Mononuclear cell (primary cell): Measurements from ENCODE around the gene LDLRAD2. TPM values are rescaled to one million over a fixed set of nuclear protein-coding genes. Genes with fewer than 3 reads are reported as not detected.
"Not testable (repeated sequence)": the region's sequence is repeated elsewhere in the genome, so short reads cannot be mapped to it uniquely, and the experiment has no call there.

Experiments
- H3K27me3 ChIP-seq: 2 replicates; pipeline ENCODE4 v1.6.0; 2011; ENCODE audit warnings: low read length, control low read depth; ENCODE audit not compliant: insufficient read depth
- H3K4me1 ChIP-seq: 2 replicates; pipeline ENCODE4 v1.5.1; 2011; ENCODE audit warnings: mild to moderate bottlenecking, low read length, control low read depth; ENCODE audit not compliant: insufficient read depth
- H3K4me3 ChIP-seq: 2 replicates; pipeline ENCODE4 v1.5.1; 2011; ENCODE audit warnings: mild to moderate bottlenecking, low read length, moderate library complexity
- H3K9me3 ChIP-seq: 2 replicates; pipeline ENCODE4 v1.5.1; 2011; ENCODE audit warnings: low read depth, mild to moderate bottlenecking, control low read depth, low read length
- total RNA-seq: library from RNA; depleted of rRNA; stranded (reverse); fragments of >200 nt; gene quantifications from one replicate; pipeline ENCODE4 v1.2.3, GENCODE V29; 2012

The LDLRAD2 gene, protein sequence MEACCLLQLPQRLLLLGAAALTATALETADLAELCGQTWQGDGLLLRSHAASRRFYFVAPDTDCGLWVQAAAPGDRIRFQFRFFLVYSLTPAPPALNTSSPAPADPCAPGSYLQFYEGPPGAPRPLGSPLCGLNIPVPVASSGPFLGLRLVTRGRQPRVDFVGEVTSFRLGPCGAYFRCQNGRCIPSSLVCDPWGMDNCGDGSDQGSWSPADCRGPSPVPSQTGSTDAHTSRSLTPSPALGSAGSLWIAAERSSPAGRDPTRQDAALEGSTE
- total RNA-seq = not detected

DNA sequence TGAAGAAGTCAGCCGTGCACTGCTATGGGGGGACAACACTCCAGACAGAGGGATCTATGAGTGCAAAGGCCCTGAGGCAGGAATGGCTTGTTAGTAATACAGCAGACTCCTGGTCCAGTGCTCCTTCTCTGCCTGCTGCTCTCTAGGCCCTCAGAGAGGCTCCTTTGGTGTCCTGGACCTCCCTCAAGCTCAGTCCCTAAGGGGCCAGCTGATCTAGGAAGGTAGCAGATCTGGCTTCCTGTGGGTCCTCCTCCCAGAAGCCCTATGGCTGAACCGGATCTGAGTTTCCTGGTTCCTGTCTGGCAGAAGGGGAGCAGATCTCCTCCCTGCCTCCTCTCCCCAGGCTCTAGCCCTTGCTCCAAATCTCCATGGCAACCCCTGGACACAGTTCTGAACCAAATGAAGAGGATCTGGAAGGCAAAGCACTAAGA lies at the start of gene LDLRAD2:
Gene LDLRAD2 (plus strand): TSS at position 391 of the 431 bp plus-strand sequence. CDS start 187 bp downstream, outside the sequence.
- no peak within 1 kb of the TSS for H3K4me3 ChIP-seq
- H3K27me3 ChIP-seq = no peaks in the 10 kb centered on the region
- H3K4me1 ChIP-seq = peaks cover 24% of the 10 kb centered on the region

DNA sequence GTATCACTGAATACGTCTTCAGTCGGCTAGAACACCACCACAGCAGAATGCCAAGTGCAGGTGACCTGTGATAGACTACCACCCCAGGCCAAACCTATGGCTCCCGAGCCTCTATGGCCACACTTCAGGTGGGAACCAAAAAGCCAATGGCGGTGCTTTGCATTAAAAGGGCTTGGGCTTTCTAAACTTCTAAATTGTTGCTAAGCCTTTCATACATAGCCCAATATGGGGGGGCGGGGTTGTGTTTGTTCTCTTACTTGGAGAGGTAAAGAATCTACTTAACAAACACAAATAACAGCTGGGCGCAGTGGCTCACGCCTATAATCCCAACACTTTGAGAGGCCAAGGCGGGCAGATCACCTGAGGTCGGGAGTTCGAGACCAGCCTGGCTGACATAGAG lies 48.8 kb upstream of the LDLRAD2 start:
- no peak overlapping the region for H3K4me3 ChIP-seq
- no peaks in the 10 kb centered on the region for H3K9me3 ChIP-seq
- no peaks in the 10 kb centered on the region for H3K27me3 ChIP-seq
- peaks cover 92% of the 10 kb centered on the region for H3K4me1 ChIP-seq

More for the DNA sequence above, at the start of gene LDLRAD2:
- no peaks in the 10 kb centered on the region for H3K9me3 ChIP-seq

DNA sequence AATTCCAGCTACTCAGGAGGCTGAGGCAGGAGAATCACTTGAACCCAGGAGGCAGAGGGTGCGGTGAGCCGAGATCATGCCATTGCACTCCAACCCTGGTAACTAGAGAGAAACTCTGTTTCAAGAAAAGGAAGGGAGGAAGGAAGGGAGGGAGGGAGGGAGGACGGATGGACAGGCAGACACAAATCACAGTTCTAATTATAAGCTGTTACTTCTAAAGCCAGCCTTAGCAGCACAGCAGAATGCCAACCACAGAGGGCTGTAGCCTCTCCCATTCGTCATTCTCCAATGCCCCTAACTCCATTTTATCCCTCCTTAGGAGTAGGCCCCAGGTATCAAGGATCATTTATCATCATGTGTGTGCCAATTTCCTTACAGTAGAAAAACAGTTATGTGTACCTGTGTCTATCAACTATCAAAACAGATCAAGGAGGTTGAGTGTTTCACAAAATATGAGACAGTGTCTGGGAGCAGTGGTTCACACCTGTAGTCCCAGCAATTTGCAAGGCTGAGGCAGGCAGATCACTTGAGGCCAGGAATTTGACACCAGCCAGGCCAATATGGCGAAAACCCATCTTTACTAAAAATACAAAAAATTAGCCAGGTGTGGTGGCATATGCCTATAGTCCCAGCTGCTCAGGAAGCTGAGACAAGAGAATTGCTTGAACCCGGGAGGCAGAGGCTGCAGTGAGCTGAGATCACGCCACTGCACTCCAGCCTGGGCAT lies 48.2 kb upstream of the LDLRAD2 start:
- Histone ChIP-seq H3K27me3 (no peaks in the 10 kb centered on the region), H3K4me1 (peaks cover 92% of the 10 kb centered on the region), H3K4me3 (no peak overlapping the region), H3K9me3 (no peaks in the 10 kb centered on the region)

DNA sequence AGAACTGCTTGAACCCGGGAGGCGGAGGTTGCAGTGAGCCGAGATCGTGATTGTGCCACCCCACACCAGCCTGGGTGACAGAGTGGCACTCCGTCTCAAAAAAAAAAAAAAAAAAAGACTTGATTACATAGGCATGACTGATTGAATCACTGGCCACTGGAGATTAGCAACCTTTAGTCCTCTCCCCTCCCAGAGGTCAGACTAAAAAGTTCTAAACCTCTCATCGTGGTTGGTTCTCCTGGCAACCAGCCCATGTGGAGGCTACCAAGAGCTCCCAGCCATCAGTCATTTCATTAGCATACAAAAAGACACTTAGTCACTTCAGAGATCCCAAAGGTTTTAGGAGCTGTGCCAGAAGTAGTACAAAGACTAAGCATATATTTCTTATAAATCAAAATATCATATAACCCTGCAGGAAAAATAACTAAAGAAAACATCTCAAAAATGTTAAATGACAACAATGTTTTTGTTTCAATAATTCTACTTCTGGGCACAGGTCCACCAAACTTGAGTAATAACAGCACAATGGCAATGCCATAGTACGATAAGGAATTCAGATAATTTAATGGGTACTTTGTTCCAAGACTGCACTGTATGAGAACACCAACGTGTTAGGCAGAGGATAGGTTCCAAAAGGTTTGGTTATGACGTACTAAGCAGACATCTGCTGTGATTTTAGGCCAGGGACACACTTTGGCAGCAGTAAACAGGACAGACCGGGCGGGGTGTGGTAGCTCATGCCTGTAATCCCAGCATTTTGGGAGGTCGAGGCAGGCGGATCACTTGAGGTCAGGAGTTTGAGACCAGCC lies 47.2 kb upstream of the LDLRAD2 start:
- peaks cover 95% of the 10 kb centered on the region for H3K4me1 ChIP-seq
- H3K4me3 ChIP-seq = no peak overlapping the region
- H3K9me3 ChIP-seq = no peaks in the 10 kb centered on the region
- H3K27me3 ChIP-seq = no peaks in the 10 kb centered on the region

DNA sequence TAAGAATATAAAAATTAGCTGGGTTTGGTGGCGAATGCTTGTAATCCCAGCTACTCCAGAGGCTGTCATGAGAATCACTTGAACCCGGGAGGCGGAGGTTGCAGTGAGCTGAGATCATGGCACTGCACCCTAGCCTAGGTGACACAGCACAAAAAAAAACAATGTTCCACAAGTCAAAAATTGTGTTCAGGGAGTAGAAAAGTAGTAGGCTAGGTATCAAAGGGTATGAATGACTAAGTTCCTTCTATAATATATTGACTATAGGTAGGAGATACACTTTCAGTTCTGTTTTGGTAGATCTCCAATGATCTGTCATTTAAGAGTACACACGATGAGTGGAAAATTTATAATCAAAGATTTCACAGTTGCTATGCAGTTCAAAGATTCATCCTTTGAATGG lies 45.9 kb upstream of the LDLRAD2 start:
- H3K27me3 ChIP-seq = no peaks in the 10 kb centered on the region
- H3K4me1 ChIP-seq = peaks cover 96% of the 10 kb centered on the region
- H3K9me3 ChIP-seq = no peaks in the 10 kb centered on the region
- H3K4me3 ChIP-seq = no peak overlapping the region

DNA sequence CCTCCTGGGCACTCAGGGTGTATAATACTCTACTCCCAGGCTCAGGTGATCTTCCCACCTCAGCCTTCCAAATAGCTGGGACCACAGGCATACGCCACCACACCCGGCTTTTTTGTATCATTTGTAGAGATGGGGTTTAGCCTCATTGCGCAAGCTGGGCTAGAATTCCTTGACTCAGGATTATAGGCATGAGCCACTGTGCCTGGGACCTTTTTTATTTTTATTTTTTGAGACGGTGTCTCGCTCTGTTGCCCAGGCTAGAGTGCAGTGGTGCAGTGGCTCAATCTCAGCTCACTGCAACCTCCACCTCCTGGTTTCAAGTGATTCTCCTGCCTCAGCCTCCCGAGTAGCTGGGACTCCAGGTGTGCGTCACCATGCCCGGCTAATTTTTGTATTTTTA lies 45.0 kb upstream of the LDLRAD2 start:
- H3K4me3 ChIP-seq, H3K9me3 ChIP-seq, H3K27me3 ChIP-seq: not testable (repeated sequence)
- H3K4me1 ChIP-seq = peaks cover 94% of the 10 kb centered on the region

DNA sequence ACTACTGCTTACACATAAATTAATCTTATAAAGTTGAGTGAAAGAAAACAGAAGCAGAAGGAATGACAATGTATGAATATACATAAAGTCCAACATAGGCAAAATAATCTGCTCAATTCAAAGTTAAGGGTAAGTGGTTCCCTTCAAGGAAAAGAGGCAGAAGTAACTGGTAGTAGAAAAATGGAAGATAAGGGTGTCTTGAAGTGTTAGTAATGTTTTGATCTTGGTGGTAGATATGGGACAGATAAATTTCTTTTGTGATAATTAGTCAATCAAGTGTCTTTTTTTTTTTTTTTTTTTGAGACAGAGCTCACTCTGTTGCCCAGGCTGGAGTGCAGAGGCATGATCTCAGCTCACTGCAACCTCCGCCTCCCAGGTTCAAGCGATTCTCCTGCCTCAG lies 41.9 kb upstream of the LDLRAD2 start:
- peaks cover 93% of the 10 kb centered on the region for H3K4me1 ChIP-seq
- no peaks in the 10 kb centered on the region for H3K9me3 ChIP-seq
- H3K4me3 ChIP-seq = no peak overlapping the region
- H3K27me3 ChIP-seq = no peaks in the 10 kb centered on the region

DNA sequence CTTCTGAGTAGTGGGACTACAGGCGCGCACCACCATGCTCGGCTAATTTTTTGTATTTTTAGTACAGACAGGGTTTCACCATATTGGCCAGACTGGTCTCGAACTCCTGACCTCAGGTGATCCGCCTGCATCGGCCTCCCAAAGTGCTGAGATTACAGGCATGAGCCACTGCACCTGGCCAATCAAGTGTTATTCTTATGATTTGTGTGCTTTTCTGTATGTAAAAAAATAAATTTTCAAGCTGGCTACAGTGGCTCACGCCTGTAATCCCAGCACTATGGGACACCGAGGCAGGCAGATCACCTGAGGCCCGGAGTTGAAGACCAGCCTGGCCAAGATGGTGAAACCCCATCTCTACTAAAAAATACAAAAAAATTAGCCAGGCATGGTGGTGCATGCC lies 41.5 kb upstream of the LDLRAD2 start:
- not testable (repeated sequence) for H3K4me3 ChIP-seq, H3K9me3 ChIP-seq, H3K27me3 ChIP-seq
- H3K4me1 ChIP-seq = peaks cover 93% of the 10 kb centered on the region

DNA sequence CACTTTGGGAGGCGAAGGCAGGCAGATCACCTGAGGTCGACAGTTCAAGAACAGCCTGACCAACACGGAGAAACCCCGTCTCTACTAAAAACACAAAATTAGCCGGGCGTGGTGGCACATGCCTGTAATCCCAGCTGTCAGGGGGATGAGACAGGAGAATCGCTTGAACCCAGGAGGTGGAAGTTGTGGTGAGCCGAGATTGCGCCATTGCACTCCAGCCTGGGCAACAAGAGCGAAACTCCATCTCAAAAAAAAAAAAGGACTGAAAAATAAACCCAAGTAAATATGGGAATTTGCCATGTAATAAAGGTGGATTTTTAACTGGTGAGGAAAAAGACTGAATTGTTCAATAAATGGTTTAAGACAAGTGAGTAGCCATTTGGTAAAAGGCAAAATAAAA lies 40.4 kb upstream of the LDLRAD2 start:
- H3K4me1 ChIP-seq = peaks cover 89% of the 10 kb centered on the region
- H3K27me3 ChIP-seq, H3K9me3 ChIP-seq, H3K4me3 ChIP-seq: not testable (repeated sequence)

DNA sequence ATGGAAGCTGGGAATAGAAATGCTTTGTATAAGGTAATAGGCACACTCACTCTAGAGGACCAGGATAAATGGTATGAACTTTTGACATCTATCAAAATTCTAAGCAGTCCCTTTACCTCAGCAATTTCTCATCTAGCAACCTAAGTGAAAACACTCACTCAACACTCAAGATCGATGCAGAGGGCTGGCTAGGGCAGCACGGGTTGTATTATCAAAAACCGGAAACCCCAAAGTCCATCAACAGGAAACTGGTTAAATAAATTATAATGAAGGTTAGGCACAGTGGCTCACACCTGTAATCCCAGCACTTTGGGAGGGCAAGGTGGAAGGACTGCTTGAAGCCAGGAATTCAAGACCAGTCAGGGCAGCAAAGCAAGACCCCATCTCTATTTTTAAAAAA lies 38.5 kb upstream of the LDLRAD2 start:
- Histone ChIP-seq H3K4me3 (no peak overlapping the region), H3K9me3 (no peaks in the 10 kb centered on the region), H3K4me1 (peaks cover 79% of the 10 kb centered on the region)

DNA sequence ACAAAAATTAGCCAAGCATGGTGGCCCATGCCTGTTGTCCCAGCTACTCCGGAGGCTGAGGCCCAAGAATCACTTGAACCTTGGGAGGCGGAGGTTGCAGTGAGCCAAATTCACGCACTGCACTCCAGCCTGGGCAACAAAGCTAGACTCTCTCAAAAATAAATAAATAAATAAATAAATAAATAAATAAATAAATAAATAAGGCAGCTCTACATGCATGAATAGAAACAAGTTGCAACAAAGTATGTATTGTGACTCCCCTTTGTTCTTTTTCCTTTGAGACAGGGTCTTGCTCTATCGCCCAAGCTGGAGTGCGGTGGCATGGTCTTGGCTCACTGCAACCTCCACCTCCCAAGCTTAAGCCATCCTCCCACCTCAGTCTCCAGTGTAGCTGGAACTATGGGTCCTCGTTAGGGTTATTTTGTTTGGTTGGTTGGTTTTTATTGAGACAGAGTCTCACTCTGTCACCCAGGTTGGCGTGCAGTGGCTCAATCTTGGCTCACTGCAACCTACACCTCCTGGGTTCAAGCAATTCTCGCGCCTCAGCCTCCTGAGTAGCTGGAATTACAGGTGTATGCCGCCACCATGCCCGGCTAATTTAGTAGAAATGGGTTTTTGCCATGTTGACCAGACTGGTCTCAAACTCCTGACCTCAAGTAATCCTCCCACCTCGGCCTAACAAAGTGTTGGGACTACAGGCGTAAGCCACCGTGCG lies 37.1 kb upstream of the LDLRAD2 start:
- Histone ChIP-seq H3K4me1 (peaks cover 74% of the 10 kb centered on the region), H3K27me3 (no peaks in the 10 kb centered on the region), H3K9me3 (no peaks in the 10 kb centered on the region), H3K4me3 (no peak overlapping the region)

More for the DNA sequence above, 38.5 kb upstream of the LDLRAD2 start:
- no peaks in the 10 kb centered on the region for H3K27me3 ChIP-seq

DNA sequence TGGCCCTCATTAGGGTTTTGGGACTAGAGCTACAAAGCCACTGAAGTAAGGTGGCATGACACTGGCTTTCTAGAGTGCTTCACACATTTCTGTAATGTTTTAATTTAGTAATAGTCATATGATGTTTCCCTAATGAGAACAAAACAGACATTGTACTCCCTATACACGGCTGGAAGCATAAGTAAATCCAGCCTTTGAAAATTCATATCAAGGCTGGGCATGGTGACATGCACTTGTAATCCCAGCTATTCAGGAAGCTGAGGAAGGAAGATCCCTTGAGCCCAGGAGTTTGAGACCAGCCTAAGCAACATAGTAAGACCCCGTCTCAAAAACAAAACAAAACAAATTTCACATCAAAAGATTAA lies 36.5 kb upstream of the LDLRAD2 start:
- Histone ChIP-seq H3K27me3 (no peaks in the 10 kb centered on the region), H3K4me3 (no peak overlapping the region), H3K4me1 (peaks cover 76% of the 10 kb centered on the region), H3K9me3 (no peaks in the 10 kb centered on the region)

DNA sequence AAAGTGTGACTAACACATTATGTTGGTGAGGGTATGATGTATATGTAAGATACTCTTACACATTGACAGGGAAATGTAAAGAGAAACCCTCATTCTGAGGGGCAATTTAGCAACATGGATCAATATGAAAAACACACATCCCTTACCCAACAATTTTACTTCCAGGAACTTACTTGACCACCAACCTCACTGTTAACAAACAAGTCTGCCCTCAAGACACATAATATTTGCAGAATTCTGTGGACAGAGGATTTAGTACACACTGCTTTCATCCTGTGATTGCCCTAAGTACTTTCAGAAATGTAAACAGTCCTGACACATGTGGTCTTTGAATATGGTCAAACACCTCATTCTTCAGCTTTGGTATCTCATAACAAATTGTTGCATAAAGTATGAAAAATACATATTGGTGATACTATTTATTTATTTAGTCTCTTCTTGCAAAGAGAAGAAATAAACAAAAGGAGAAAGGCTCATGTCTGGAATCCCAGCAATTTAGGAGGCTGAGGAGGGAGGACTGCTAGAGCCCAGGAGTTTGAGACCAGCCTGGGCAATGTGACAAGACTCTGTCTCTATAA lies 36.0 kb upstream of the LDLRAD2 start:
- Histone ChIP-seq H3K4me3 (no peak overlapping the region), H3K4me1 (peaks cover 76% of the 10 kb centered on the region), H3K9me3 (no peaks in the 10 kb centered on the region), H3K27me3 (no peaks in the 10 kb centered on the region)

DNA sequence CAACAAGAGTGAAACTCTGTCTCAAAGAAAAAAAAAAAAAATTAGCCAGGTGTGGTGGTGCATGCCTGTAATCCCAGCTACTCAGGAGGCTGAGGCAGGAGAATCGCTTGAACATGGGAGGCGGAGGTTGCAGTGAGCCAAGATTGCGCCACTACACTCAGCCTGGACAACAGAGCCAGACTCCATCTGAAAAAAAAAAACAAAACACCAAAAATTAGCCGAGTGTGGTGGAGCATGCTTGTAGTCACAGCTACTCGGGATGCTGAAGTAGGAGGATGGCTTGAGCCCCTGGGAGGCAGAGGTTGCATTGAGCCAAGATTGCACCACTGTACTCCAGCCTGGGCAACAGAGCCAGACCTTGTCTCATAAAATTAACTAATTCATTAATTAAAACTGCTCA lies 35.1 kb upstream of the LDLRAD2 start:
- peaks cover 79% of the 10 kb centered on the region for H3K4me1 ChIP-seq
- not testable (repeated sequence) for H3K4me3 ChIP-seq, H3K27me3 ChIP-seq, H3K9me3 ChIP-seq

DNA sequence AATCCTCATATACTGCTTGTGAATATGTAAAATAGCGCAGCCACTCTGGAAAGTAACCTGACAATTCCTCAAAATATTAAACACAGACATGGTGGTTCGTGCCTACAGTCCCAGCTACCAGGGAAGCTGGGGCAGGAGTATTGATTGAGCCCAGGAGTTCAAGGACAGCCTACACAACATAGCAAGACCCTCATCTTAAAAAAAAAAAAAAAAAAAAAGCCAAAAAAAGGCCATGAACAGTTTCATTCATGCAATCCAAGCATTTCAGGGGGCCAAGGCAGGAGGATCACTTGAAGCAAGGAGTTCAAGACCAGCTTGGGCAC lies 33.7 kb upstream of the LDLRAD2 start:
- Histone ChIP-seq H3K4me3 (no peak overlapping the region), H3K27me3 (no peaks in the 10 kb centered on the region), H3K4me1 (peaks cover 66% of the 10 kb centered on the region), H3K9me3 (no peaks in the 10 kb centered on the region)
